Stimulated activated CD8-positive, alpha-beta memory T cell treated with anti-CD3 and anti-CD28 coated beads, Interleukin-12 subunit alpha, Interleukin-12 subunit beta, amount 100 ng/mL, for 1 hour (primary cell): Measurements from ENCODE around the gene NPAS2.

Experiments used
- DNase-seq: peaks from one replicate; pipeline ENCODE4 v3.0.0-alpha.2; 2020; ENCODE audit warnings: low read depth

Gene NPAS2

DNA sequence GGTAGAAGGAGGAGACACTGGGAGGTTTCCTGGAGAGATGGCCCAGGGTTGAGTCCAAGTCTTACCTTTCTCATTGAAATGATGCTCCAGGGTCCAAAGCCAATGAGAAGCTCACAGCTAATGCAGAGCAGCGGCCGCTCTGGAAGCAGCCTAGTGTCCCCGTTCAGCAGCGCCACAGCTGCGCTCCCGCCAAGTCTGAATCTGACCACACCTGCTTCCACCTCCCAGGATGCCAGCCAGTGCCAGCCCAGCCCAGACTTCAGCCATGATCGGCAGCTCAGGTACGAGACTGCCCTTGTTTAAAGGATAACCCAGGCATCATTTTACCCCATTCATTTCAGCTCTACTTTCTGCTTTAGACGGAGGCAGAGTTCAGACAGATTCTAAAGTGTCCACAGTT, 170.2 kb downstream of the NPAS2 start:
- DNase-seq = no peak

DNA sequence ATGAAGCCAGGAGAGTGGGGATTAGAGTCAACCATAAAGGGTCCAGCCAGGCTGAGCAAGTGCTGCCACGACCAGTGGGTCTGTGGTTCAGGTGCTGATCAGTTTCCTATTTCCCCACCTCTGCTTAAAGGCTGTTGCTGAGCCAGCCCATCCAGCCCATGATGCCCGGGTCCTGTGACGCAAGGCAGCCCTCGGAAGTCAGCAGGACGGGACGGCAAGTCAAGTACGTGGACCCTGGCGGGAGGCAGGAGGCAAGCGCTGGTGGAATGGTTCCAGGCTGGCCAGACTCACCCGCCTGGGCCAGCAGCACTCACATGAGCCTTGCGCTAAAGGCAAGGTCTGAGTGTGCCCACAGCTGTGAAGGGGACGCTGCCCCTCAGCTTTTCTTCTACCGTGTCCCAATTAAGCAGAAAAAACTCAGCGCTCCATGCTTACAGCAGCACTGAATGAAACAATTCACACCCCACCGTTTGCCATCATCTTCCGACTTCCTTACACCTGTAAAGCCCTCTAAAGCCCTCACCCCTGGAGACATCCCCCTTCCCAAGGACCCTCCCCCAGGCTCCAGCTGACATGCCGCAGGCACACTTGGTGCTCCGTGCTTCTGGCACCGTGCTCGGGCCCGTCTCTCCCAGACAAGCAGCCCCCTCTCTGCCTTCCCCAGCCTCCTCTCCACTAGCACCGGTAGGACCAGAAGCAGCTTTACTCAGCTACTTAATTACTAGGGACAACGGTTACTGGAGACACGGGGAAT, 170.9 kb downstream of the NPAS2 start:
- no peak for DNase-seq

DNA sequence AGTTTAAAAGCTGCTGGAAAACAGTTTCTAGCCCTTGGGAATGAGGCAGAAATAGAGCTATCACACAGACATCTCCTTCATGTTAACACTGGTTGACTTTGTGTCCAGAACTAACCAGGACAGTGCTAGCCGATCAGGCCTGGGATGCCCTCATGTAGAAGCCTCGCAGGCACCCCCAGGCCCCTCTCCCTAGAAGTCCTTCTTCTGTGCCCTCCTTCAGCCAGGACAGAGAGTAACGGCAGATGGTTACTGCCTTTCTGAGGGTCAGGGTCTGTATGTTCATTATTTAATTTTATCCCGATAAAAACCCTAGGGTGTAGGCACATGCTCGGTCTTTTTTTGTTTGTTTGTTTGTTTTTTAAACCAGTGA, 171.4 kb downstream of the NPAS2 start:
- no peak for DNase-seq

DNA sequence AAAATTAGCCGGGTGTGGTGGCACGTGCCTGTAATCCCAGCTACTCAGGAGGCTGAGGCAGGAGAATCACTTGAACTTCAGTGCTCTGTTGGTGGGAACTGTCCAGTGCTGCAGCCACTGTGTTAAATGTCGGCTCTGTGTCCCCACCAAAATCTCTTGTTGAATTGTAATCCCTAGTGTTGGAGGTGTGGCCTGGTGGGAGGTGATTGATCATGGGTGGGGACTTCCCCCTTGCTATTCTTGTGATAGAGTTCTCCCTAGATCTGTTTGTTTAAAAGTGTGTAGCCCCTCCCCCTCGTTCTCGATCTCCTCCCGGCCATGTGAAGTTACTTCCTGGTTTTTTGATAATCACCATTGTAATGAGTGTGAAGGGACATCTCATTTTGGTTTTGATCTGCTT, 172.3 kb downstream of the NPAS2 start:
- DNase-seq = no peak

GRCh38 chr2:100993294-100993693, 173.4 kb downstream of the NPAS2 start:
- no peak for DNase-seq

- no peak for DNase-seq
Measured at GRCh38 chr2:100995309-100996075, 175.6 kb downstream of the NPAS2 start.

DNA sequence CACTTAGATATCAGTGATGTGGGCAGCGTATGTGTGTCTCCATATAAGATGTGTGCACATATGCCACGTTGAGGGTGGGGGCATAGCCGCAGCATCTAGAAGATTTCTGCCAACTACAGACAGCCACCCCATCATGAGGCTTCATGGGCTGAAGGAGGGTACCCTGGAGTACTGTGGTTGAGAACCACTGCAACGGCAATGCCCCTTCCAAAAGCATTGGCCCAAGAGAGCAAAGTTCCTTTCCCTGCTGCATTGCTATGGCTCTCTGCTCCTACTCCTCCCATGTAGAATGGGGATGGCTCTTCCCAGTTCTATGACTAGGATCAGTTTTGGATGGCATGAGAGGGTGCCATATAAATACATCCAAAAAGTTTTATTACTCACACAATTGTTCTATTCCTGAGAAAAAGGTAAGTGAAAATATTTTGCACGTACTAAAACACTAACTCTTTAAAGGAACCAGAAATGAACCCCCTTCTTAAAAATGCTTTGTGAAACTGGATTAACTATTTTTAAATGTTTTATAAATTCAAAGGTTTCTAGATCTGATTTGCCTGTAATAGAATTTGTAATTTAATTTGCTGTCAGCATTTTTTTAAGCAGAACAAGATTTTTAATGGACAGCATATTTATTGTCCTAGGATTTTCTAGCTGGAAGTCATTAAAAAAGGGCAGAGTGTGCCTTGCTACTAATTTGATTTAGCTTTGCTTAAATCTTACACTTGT, 177.7 kb downstream of the NPAS2 start:
- no peak for DNase-seq

- no peak for DNase-seq
Measured at GRCh38 chr2:100998235-100998573, 178.3 kb downstream of the NPAS2 start.

GRCh38 chr2:100999995-101000394, 180.1 kb downstream of the NPAS2 start:
- DNase-seq = no peak

DNA sequence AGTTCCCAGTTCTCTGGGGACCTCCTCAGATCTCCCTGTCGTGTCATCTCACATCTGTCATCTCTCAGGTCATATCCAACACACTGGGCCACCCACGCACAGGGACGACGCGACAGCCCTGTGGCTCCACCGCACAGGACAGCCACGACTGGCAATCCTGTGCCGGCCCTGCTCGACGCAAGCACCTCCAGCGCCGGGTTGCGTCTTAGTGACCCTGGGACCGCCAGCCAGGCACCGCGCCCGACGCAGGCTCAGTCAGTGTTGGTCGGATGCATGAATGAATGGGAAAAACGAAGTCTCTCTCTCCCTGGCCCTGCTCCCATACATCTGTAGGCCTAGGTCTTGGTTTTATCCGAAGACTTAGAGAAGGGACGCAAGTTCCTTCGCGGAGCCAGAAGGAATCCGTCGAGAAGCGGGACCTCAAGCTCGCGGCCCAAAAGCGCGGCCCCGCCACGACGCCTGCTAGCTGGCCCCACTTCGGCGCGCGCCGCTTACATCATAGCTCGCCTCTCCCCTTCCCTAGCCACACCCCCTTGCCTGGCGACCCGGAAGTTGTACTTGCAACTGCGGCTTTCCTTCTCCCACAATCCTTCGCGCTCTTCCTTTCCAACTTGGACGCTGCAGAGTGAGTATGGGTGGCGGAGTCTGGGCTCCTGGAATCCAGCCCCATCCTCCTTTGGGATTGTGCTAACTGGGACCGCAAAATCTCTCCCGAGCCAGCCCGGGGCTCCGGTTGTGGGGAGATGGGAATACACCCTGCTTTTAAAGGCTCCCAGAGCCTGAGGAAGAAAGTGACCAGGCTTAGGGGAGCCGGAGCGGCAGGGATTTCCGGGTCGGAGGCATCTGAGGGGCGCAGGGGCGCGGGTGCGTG, 182.0 kb downstream of the NPAS2 start, which contains the start of gene RPL31:
Gene RPL31, plus strand, starts transcription at position 599 of the 871 bp plus-strand sequence. CDS start 413 bp downstream, outside the sequence.
- DNase-seq = peak; percentile 95

DNA sequence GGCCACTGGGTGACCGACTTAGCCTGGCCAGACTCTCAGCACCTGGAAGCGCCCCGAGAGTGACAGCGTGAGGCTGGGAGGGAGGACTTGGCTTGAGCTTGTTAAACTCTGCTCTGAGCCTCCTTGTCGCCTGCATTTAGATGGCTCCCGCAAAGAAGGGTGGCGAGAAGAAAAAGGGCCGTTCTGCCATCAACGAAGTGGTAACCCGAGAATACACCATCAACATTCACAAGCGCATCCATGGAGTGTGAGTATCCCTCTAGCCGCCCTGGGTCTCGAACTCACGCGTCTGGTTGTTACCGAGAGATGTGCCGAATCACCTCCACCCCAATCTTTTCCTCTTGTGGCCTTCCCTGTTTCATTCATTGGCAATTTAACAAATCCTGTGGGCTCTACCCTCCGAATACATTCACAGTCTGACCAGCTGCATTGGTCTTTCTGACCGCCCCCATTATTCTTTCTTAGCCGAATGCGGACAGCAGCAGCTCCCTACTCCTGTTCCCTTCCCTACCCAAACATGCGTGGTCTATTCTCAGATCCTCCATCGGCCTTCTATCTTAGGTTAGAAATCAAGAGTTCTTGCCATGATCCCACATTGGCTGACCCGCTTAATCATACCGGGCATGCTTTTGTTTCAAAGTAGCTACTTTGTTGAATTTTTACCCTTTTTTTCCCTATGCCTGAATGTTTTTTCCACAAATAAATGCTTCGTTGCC, 182.8 kb downstream of the NPAS2 start:
- peak; percentile 8 for DNase-seq

GRCh38 chr2:101003278-101003775, 183.4 kb downstream of the NPAS2 start:
- DNase-seq = no peak

DNA sequence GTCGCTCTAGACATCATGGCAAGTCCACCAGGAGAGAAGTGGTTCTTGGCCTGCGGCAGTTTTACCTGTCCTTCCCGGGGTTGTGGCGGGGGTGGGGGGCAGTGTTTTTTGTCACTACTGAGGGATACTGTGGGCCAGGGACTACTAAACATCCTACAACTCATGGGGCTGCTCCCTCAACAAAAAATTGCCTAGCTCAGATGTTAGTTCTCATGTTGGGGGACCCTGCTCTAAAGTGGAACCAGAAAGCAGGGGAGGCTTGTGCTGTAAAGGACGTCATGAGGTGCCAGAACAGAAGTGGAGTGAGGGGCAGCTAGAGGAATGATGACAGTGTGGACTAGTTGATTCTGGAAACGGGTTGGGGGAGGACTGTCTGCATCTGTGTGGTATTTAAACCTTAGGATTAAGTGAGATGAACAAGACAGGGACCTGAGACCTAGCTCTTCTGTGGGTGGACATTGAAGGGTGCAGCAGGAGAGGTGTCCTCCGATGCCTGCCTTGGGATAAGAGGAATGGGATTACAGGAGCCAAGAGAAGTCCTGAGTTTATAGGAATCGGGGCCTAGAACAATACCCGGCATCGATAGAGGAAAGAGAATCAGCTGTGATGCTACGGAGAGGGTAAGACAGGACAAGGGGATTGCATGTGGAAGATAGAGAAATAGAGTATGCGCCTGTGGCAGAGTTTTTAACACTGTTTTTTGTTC, 184.8 kb downstream of the NPAS2 start:
- DNase-seq = no peak

- no peak for DNase-seq
Measured at GRCh38 chr2:101006065-101006715, 186.3 kb downstream of the NPAS2 start.

GRCh38 chr2:101007415-101008345, 187.7 kb downstream of the NPAS2 start:
- DNase-seq = no peak

GRCh38 chr2:101011152-101011551, 191.2 kb downstream of the NPAS2 start:
- DNase-seq = no peak

- DNase-seq = no peak
Measured at GRCh38 chr2:101012054-101012705, 192.2 kb downstream of the NPAS2 start.

DNA sequence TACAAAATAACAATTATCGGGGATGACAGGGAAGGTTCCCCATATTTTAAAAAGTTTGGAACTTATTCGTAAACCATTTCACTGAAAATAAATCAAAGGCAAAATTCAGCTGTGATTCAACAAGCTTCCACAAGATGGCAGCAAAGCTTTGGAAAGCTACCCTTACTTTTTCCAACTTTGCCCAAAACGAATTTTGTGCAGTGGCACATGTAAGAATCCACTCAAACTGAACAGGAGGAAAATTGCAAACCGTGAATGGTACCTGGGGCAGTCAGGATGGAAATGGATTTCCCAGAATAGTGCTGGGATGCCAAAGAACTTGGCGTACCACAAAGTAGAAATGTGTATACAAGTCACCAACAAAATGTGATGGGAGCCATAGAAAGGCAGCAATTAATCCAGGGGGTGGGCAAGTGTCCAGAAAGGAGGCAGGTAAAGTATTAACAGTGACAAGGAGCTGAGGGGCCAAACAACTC, 192.8 kb downstream of the NPAS2 start:
- peak; percentile 15 for DNase-seq
